Activated CD8-positive, alpha-beta memory T cell treated with anti-CD3 and anti-CD28 coated beads, Interleukin-2, amount 10 ng/mL, durations not matched to agents 7 days and 5 days (primary cell): ENCODE data around the gene GPR142. TPM values are rescaled to one million over a fixed set of nuclear protein-coding genes. Genes with fewer than 3 reads are reported as not detected.
"Not testable (repeated sequence)": the region's sequence is repeated elsewhere in the genome, so short reads cannot be mapped to it uniquely, and the experiment has no call there.

ENCODE experiments used
- ATAC-seq: fragments of 150-1000 bp; cut with Tn5 transposase; one replicate; pipeline ENCODE4 v1.10.0; 2021; ENCODE audit warnings: moderate library complexity
- CTCF ChIA-PET: fragments of 350-600 bp; sonication (Branson Sonifier 250); formaldehyde crosslinking; loops from one replicate; lab custom pipeline; 2021; ENCODE audit warnings: antibody characterized with exemption; lab: Charles Lee
- DNase-seq: peaks from one replicate; pipeline ENCODE4 v3.0.0-alpha.2; 2020
- H3K27ac Mint-ChIP-seq: one replicate; pipeline ENCODE4 v1.8.0; 2021; ENCODE audit warnings: mild to moderate bottlenecking, mixed read lengths
- H3K27me3 Mint-ChIP-seq: one replicate; pipeline ENCODE4 v1.8.0; 2021; ENCODE audit warnings: mixed read lengths
- H3K36me3 Mint-ChIP-seq: one replicate; pipeline ENCODE4 v1.8.0; 2021; ENCODE audit warnings: mild to moderate bottlenecking, mixed read lengths
- H3K4me1 Mint-ChIP-seq: one replicate; pipeline ENCODE4 v1.8.0; 2021; ENCODE audit warnings: mixed read lengths
- H3K4me3 Mint-ChIP-seq: one replicate; pipeline ENCODE4 v1.8.0; 2021; ENCODE audit warnings: mild to moderate bottlenecking, moderate library complexity, mixed read lengths
- H3K9me3 Mint-ChIP-seq: one replicate; pipeline ENCODE4 v1.8.0; 2022; ENCODE audit warnings: low read depth, mixed read lengths
- total RNA-seq, 2 experiments: library from RNA; stranded (reverse); gene quantifications; one replicate each; pipeline ENCODE4 v1.2.3, GENCODE V29; 2021

The GPR142 gene
- total RNA-seq, 2 experiments from 2014 or later: not detected

DNA sequence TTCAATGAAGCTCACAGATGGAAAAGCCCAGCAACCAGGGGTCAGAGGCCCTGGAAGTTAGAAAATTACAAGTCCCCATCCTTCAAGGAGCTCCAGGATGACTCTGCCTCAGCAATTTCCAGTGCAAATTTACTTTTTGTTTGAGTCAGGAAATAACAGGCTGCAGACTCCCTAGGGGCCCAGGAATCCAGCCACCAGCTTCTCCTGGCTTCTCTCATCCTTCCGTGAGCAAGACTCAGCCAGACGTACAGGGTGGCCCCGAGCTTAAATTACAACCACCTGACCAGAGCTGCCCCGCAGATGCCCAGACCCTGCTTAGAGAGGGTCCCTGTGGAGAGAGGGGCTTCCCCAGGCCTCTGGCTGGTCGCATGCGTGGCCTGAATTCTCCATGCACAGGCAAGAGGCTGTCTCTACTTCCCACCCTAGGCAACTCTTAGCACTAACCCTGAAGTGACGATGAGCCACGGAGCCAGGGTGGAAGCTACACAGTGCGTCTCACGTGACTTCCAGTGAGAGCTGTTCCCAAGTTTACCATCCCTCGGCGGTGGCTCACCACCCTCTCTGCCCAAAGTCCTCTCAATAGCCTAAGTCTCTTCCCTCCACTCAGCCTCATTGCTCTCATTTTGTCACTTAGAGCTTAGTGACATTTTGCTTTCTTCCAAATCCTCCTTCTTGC lies 27.1 kb downstream of the GPR142 start:
- H3K36me3 Mint-ChIP-seq: no peaks in the 10 kb centered on the region
- peaks cover 19% of the 10 kb centered on the region for H3K27me3 Mint-ChIP-seq
- H3K27ac Mint-ChIP-seq: no peak overlapping the region
- DNase-seq: no peak
- no peaks in the 10 kb centered on the region for H3K4me1 Mint-ChIP-seq
- H3K9me3 Mint-ChIP-seq: no peaks in the 10 kb centered on the region
- CTCF ChIA-PET: interaction anchor here (1.2 to 2.3 kb wide), 4 partner anchors 9 to 139 kb away, joined by 3 to 9 read pairs (median 6); partner anchors contain the start of gene GPR142
- no peak for ATAC-seq
- H3K4me3 Mint-ChIP-seq: no peak overlapping the region

DNA sequence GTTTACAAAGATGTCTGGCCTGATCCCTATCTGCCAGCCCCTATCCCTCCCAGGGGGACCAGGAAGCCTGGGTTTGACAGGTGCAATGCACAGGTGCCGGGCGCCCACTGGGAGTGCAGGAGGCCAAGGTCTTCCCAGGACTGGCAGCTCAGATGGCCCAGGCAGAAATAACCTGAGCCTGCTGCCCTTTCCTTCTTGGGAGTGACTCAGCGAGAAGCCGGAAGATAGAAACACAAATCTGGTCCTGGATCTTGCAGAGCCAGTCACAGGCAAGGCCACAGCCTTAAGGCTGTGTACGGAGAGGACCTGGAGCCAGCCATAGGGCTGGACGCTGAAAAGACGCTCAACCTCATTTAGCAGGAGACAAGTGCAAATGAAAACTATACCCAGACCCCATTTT lies 27.7 kb downstream of the GPR142 start:
- H3K4me3 Mint-ChIP-seq: no peak overlapping the region
- H3K9me3 Mint-ChIP-seq: no peaks in the 10 kb centered on the region
- CTCF ChIA-PET: interaction anchor here (1.2 to 2.3 kb wide), 3 partner anchors 16 to 138 kb away, joined by 3 to 9 read pairs (median 9); partner anchors contain the start of gene GPR142
- H3K36me3 Mint-ChIP-seq: no peaks in the 10 kb centered on the region
- no peaks in the 10 kb centered on the region for H3K4me1 Mint-ChIP-seq
- ATAC-seq: no peak
- H3K27ac Mint-ChIP-seq: no peak overlapping the region
- H3K27me3 Mint-ChIP-seq: peaks cover 22% of the 10 kb centered on the region
- DNase-seq: no peak

DNA sequence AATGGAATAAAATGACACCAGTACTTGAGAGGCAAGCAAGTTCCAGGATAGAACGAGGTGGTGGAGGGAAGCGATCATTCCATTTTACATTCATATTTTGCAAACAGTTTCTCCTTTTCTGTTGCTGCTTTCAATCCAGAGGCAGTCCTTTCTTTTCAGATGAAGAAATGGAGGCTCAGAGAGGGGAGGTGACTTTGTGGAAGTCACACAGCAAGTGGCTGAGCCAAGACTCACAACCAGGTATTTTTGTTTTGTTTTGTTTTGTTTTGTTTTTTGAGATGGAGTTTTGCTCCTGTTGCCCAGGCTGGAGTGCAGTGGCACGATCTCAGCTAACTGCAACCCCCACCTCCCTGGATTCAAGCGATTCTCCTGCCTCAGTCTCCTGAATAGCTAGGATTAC lies 29.3 kb downstream of the GPR142 start:
- H3K4me3 Mint-ChIP-seq: no peak overlapping the region
- no peak for DNase-seq
- H3K9me3 Mint-ChIP-seq: no peaks in the 10 kb centered on the region
- peaks cover 14% of the 10 kb centered on the region for H3K27me3 Mint-ChIP-seq
- H3K4me1 Mint-ChIP-seq: no peaks in the 10 kb centered on the region
- CTCF ChIA-PET: no interaction called here
- ATAC-seq: no peak
- H3K36me3 Mint-ChIP-seq: no peaks in the 10 kb centered on the region
- H3K27ac Mint-ChIP-seq: no peak overlapping the region

DNA sequence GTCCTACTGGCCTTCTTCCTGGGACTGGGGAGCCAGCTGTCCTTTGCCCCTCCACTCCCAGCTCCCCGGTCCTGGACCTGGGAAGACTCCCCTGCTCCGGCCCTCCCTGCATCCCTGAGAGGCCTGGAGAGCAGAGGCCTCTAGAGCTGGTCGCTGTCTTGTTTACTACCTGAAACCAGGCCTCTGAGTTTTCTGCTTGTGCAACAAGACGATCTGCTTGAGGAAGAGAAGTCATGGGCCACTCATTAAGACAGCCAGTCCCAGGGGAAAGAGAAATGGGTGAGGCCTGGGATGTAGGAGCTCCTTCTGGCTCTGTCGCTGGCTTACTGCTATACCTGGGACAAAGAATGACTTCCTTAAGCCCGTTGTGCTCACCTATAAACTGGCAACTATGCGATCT lies 34.7 kb downstream of the GPR142 start:
- DNase-seq (no peak), ATAC-seq (no peak)
- Mint-ChIP-seq H3K4me1 (no peaks in the 10 kb centered on the region), H3K9me3 (no peaks in the 10 kb centered on the region), H3K36me3 (no peaks in the 10 kb centered on the region), H3K4me3 (no peak overlapping the region), H3K27ac (no peak overlapping the region), H3K27me3 (peaks cover 15% of the 10 kb centered on the region)
- CTCF ChIA-PET: interaction anchor here (0.7 kb wide), 1 partner anchor 10 kb away, joined by 3 read pairs; no protein-coding TSS in a partner anchor

DNA sequence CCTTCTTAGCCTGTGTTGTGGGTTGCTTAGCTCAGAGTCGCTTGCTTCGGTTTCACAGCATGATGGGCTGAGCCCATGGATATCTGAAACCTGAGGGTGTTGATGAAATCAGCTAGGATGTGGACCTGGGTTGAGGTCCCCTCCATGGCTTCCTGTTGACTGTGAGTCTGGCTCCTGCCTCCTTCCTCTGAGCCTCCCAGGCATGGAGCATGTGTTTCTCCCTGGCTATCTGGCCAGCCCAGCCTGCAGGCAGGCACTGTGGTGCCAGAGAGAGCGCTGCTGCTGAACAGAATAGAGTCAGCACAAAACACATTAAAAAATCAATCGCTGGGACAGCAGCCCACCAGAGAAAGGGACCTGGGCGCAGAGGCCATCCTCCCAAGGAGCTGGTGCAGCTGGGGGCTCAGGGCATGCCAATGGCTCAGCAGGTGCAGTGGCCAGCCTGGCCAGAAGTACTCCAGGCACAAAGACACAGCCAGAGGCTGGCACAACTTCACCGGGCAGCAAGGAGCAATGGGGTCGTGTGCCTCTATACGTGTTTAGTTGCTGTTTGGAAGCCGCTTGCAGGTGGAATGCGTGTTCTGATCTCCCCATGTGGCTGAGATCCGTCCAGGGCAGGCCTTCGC lies 36.3 kb downstream of the GPR142 start:
- Mint-ChIP-seq H3K27ac (no peak overlapping the region), H3K9me3 (no peaks in the 10 kb centered on the region), H3K36me3 (no peaks in the 10 kb centered on the region), H3K4me1 (no peaks in the 10 kb centered on the region), H3K4me3 (no peak overlapping the region), H3K27me3 (peaks cover 15% of the 10 kb centered on the region)
- ATAC-seq (no peak), DNase-seq (no peak)
- CTCF ChIA-PET: no interaction called here

DNA sequence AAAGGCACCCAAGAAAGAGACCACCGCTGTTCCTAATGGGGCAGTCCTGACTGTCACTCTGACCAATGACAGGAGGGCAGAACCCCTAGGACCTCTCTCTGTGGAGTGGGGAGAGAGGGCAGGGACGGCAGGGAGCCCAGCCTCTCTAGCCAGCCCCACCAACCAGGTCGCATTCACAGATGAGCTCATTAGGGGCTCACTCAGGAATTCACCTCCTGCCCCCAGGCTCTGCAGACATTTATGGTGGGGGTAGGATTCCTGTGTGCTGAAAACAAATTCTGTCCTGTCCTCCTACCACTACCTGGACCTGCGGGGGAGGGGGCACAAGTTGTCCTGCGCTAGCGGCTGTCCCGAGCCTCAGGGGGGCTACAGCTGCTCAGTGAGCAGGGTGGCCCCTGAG lies 36.9 kb downstream of the GPR142 start:
- no peak overlapping the region for H3K4me3 Mint-ChIP-seq
- peaks cover 14% of the 10 kb centered on the region for H3K27me3 Mint-ChIP-seq
- ATAC-seq: no peak
- CTCF ChIA-PET: no interaction called here
- H3K36me3 Mint-ChIP-seq: no peaks in the 10 kb centered on the region
- DNase-seq: no peak
- no peak overlapping the region for H3K27ac Mint-ChIP-seq
- H3K9me3 Mint-ChIP-seq: no peaks in the 10 kb centered on the region
- no peaks in the 10 kb centered on the region for H3K4me1 Mint-ChIP-seq

DNA sequence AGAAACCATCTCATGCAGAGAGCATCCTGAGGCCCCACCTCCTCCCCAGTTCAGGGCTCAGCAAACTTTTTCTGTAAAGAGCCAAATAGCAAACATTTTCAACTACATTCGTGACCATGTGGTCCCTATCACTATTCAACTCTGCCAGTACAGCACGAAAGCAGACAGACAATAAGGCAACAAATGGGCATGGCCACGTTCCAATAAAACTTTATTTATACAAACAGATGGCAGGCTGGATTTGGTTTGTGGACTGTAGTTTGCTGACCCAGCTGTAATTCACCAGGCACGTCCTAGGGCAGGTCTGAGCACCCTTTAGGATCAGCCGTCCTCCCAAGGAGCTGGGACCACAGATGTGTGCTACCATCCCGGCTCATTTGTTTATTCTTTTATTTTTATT lies 37.5 kb downstream of the GPR142 start:
- H3K36me3 Mint-ChIP-seq: no peaks in the 10 kb centered on the region
- no peak for ATAC-seq
- peaks cover 9% of the 10 kb centered on the region for H3K27me3 Mint-ChIP-seq
- CTCF ChIA-PET: interaction anchor here (1.1 kb wide), 1 partner anchor 36 kb away, joined by 3 read pairs; no protein-coding TSS in a partner anchor
- H3K4me1 Mint-ChIP-seq: no peaks in the 10 kb centered on the region
- H3K27ac Mint-ChIP-seq: no peak overlapping the region
- no peak overlapping the region for H3K4me3 Mint-ChIP-seq
- no peaks in the 10 kb centered on the region for H3K9me3 Mint-ChIP-seq
- no peak for DNase-seq

DNA sequence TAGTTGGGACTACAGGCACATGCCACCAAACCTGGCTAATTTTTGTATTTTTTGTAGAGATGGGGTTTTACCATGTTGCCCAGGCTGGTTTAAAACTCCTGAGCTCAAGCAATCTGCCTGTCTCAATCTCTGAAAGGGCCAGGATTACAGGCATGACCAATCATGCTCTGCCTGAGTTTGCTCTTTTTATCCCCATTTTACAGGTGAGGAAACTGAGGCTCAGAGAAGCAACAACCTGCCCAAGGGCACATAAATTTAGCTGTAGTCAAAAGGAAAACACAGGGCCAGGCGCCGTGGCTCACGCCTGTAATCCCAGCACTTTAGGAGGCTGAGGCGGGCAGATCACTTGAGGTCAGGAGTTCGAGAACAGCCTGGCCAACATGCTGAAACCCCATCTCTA lies 38.0 kb downstream of the GPR142 start:
- CTCF ChIA-PET: interaction anchor here (1.1 kb wide), 1 partner anchor 37 kb away, joined by 3 read pairs; no protein-coding TSS in a partner anchor
- DNase-seq, H3K36me3 Mint-ChIP-seq: not testable (repeated sequence)

DNA sequence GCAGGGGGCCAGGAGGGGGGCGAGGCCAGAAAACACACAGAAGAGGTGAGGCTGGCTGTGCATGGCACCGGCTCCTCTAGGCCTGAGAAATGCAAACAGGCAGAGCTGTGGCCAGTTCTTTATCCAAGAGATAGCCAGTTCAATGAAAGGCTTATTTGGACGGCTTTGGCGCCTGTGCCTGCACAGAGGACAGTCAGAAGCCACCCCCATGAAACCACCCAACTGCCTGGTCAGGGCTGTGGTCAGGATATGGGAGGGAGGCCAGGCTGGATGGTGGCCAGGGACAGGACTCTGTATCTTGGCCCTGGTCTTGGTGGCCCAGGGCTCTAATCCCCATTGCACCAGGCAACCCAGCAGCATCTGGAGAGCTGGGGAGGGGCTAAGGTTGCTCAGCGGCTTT lies 40.1 kb downstream of the GPR142 start:
- no peaks in the 10 kb centered on the region for H3K36me3 Mint-ChIP-seq
- no peak overlapping the region for H3K27ac Mint-ChIP-seq
- no peaks in the 10 kb centered on the region for H3K9me3 Mint-ChIP-seq
- H3K4me3 Mint-ChIP-seq: no peak overlapping the region
- DNase-seq (no peak), ATAC-seq (no peak)
- CTCF ChIA-PET: interaction anchor here (1.3 to 2.1 kb wide), 2 partner anchors 29 to 31 kb away, joined by 4 to 7 read pairs; no protein-coding TSS in a partner anchor
- H3K27me3 Mint-ChIP-seq: peaks cover 13% of the 10 kb centered on the region
- H3K4me1 Mint-ChIP-seq: peaks cover 2% of the 10 kb centered on the region

More for the DNA sequence above, 38.0 kb downstream of the GPR142 start:
- not testable (repeated sequence) for H3K4me3 Mint-ChIP-seq, H3K9me3 Mint-ChIP-seq, H3K27ac Mint-ChIP-seq, H3K27me3 Mint-ChIP-seq, ATAC-seq, H3K4me1 Mint-ChIP-seq

DNA sequence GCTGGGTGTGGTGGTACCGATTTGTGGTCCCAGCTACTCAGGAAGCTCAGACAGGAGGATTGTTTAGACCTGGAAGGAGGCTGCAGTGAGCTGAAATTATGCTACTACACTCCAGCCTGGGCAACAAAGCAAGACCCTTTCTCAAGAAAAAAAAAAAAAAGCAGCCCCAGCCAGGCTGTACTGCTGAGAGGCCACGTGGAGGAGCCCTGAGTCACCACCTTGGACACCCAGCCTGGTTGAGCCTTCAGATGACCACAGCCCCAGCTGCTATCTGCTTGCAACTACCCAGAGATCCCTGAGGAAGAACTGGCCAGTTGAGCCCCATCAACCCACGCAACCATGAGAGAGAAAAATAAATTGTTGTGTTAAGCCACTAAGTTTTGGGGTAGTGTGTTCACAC lies 41.0 kb downstream of the GPR142 start:
- H3K4me3 Mint-ChIP-seq: no peak overlapping the region
- no peaks in the 10 kb centered on the region for H3K36me3 Mint-ChIP-seq
- H3K27me3 Mint-ChIP-seq: peaks cover 13% of the 10 kb centered on the region
- DNase-seq (no peak), ATAC-seq (no peak)
- no peaks in the 10 kb centered on the region for H3K9me3 Mint-ChIP-seq
- no peak overlapping the region for H3K27ac Mint-ChIP-seq
- CTCF ChIA-PET: interaction anchor here (1.3 to 2.1 kb wide), 2 partner anchors 29 to 30 kb away, joined by 4 to 7 read pairs; no protein-coding TSS in a partner anchor
- H3K4me1 Mint-ChIP-seq: peaks cover 2% of the 10 kb centered on the region

DNA sequence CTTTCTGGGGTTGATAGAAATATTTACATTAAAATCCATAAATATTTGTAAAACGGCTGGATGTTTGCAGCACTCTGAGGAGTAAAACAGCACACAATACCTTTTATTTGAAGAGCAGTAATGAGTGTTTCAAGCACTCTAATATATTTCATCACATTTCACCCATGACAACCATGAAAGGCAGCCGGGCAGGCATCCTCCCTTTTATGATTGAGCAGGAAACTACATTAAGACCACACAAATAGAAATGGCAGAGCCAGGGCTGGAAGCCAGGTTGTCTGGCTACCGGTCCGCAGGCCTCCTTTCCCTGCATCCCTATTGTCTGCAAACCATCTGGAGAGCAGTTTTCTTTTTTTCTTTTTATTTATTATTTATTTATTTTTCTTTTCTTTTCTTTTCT lies 41.5 kb downstream of the GPR142 start:
- Mint-ChIP-seq H3K9me3 (no peaks in the 10 kb centered on the region), H3K36me3 (no peaks in the 10 kb centered on the region), H3K4me3 (no peak overlapping the region), H3K27me3 (peaks cover 17% of the 10 kb centered on the region), H3K4me1 (peaks cover 2% of the 10 kb centered on the region), H3K27ac (no peak overlapping the region)
- ATAC-seq (no peak), DNase-seq (no peak)
- CTCF ChIA-PET: interaction anchor here (0.7 to 2.1 kb wide), 6 partner anchors 27 to 221 kb away, joined by 3 to 7 read pairs (median 4); no protein-coding TSS in a partner anchor

DNA sequence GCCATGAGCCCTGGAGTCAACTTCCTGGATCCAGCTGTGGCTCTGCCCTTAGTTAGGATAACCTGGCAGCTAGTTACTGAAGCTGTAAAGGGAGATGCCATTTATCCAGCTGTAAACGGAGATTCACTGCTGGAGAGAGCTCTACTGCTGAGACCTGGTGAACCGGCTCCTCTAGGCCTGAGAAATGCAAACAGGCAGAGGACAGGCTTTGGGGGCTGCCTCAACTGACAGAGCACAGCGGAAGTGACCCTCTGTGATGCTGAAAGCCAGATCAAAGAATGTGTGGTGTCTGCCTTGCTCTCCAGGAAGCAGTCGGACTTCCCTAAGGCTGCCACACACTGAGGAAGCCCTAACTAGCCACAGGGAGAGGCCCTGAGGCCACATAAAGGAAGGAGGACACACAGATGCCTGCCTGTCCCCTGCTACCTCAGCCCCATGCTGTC lies 42.7 kb downstream of the GPR142 start:
- Mint-ChIP-seq H3K4me3 (no peak overlapping the region), H3K9me3 (no peaks in the 10 kb centered on the region), H3K36me3 (no peaks in the 10 kb centered on the region), H3K4me1 (peaks cover 2% of the 10 kb centered on the region), H3K27me3 (peaks cover 14% of the 10 kb centered on the region), H3K27ac (no peak overlapping the region)
- no peak for DNase-seq
- no peak for ATAC-seq
- CTCF ChIA-PET: interaction anchor here (1.0 to 1.6 kb wide), 3 partner anchors 31 to 48 kb away, joined by 3 to 5 read pairs (median 3); no protein-coding TSS in a partner anchor

DNA sequence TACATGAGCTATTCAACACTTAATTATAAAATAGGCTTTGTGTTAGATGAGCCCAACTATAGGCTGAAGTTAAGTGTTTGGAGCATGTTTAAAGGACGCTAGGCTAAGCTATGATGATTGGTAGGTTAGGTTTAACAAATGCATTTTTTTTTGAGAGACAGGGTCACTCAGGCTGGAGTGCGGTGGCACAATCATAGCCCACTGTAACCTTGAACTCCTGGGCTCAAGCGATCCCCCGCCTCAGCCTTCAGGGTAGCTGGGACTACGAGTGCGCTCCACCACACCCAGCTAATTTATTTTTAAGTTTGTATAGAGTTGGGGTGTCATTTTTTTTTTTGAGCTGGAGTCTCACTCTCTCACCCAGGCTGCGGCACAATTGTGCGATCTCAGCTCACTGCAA lies 45.3 kb downstream of the GPR142 start:
- Mint-ChIP-seq H3K4me1 (peaks cover 2% of the 10 kb centered on the region), H3K36me3 (no peaks in the 10 kb centered on the region), H3K9me3 (no peaks in the 10 kb centered on the region), H3K27ac (no peak overlapping the region), H3K4me3 (no peak overlapping the region), H3K27me3 (peaks cover 14% of the 10 kb centered on the region)
- CTCF ChIA-PET: interaction anchor here (1.0 kb wide), 1 partner anchor 44 kb away, joined by 3 read pairs; no protein-coding TSS in a partner anchor
- ATAC-seq (no peak), DNase-seq (no peak)
